ENCODE measurements around the gene CBX4.

The CBX4 gene

DNA sequence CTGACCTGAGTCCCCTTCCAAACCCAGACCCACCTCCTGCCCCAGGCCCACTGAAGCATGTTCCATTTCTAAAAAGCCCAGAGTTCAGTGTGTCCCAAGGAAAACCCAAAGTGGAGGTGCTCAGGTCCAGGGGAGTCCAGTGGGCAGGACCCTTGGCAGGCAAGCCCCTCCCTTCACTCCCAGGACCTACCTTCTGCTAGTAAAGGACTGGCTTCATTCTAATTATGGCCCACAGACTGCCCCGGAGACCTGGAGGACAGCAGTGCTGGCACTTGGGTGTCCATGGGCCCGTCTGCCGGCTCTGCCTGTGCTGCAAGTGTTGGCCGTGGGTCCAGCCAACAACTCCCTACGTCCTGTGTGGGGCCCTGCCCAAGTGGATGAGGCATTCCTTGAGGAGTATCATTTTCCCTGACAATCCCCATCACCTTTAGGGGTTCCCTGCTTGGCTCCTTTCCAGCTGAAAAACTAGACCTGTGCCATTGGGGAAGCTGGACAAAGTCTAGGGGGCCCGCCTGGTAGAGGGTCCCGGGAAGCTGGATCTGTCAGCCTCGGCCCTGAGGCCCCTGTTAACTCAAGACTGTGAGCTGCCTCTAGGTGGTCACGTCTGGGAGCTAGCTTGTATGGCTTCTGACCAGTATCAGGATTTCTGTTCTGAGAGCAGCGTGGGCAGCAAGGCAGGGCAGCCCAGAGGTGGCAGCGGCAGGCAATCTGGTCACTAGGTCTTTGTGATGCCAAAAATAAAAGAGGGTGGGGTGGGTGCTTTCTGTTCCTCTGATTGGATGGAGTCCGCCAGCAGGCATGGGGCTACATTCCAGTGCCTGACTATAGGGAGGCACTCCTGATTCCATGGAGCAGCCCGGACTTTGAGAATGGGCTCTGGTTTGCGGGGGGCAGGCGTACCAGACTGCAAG is 53.1 kb downstream of the CBX4 start:
- no peak for DNase-seq

DNA sequence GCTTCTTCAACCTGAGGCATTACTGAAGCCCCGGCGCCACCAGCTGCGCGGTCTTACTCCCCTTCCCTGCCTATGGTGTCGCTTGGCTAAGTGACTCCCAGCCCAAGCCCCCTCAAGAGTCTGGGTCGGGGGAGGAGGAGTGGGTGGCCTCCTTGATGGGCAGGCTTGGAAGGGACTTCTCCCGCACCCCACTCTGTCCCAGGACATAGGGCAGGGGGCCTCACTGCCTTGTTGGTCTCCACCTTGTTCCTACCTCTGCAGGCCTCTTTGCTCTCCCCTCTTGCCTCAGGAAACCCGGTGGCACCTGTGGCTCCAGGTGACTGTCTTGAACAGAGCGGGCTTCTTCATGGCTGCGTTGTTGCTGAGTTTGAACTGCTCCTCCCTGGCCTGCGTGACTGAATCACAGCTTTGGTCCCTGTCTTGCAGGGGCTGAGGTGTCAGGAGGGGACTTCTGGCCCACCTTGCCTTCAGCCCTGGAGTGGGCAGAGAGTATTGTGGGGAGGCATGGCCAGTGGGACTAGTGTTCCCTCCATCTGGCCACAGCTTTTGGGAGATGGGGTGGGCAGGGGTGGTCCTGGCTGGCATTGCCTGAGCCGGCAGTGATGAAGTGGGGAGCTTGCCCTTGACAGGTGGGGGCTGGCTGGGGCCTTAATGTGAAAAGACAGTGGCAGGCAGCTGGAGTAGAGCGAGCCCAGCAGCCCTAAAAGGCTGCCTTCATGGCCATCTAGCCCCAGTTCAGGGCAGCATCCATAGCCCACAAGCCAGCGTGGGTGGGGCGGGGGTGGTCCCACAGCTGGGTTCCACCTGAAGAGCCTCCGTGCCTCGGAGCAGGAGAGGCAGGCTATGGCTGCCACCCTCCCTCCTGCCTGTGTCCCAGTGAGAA is 54.0 kb downstream of the CBX4 start:
- DNase-seq = no peak

DNA sequence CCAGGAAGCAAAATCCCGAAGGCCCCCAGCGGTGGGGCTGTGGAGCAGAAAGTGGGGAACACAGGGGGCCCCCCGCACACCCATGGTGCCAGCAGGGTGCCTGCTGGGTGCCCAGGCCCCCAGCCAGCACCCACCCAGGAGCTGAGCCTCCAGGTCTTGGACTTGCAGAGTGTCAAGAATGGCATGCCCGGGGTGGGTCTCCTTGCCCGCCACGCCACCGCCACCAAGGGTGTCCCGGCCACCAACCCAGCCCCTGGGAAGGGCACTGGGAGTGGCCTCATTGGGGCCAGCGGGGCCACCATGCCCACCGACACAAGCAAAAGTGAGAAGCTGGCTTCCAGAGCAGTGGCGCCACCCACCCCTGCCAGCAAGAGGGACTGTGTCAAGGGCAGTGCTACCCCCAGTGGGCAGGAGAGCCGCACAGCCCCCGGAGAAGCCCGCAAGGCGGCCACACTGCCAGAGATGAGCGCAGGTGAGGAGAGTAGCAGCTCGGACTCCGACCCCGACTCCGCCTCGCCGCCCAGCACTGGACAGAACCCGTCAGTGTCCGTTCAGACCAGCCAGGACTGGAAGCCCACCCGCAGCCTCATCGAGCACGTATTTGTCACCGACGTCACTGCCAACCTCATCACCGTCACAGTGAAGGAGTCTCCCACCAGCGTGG is 54.8 kb downstream of the CBX4 start:
- no peak for DNase-seq

DNA sequence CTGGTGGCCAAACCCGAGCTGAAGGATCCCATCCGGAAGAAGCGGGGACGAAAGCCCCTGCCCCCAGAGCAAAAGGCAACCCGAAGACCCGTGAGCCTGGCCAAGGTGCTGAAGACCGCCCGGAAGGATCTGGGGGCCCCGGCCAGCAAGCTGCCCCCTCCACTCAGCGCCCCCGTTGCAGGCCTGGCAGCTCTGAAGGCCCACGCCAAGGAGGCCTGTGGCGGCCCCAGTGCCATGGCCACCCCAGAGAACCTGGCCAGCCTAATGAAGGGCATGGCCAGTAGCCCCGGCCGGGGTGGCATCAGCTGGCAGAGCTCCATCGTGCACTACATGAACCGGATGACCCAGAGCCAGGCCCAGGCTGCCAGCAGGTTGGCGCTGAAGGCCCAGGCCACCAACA is 55.3 kb downstream of the CBX4 start:
- DNase-seq = no peak
